GM23338 (cell line): ENCODE results near the gene GNPDA1.

Experiments
- CTCF ChIP-seq, 2 experiments: fragments of 200-600 bp in 1 of 2; sonication (generic) in 1 of 2; conservative IDR thresholded peaks; 2 replicates each; pipeline versions ENCODE4 v1.5.1 to v1.6.1; 2016 to 2017; ENCODE audit warnings: antibody characterized with exemption in 2 of 2, low read depth in 2 of 2, mild to moderate bottlenecking in 2 of 2, moderate library complexity in 1 of 2
- ETS1 ChIP-seq: IDR thresholded peaks from 2 replicates; pipeline ENCODE4 v1.6.1; 2016; ENCODE audit warnings: antibody characterized with exemption
- EZH2phosphoT487 ChIP-seq: fragments of 200-600 bp; sonication (generic); IDR thresholded peaks from one replicate; pipeline ENCODE4 v1.8.1; 2018; ENCODE audit warnings: antibody characterized with exemption; ENCODE audit not compliant: unreplicated experiment
- POLR2AphosphoS5 ChIP-seq: IDR thresholded peaks from 2 replicates; pipeline ENCODE4 v1.6.1; 2016; ENCODE audit warnings: antibody characterized with exemption, low read depth
- REST ChIP-seq: IDR thresholded peaks from one replicate; pipeline ENCODE4 v1.6.1; 2018; ENCODE audit warnings: antibody characterized with exemption; ENCODE audit not compliant: unreplicated experiment

GRCh38 chr5:142053426-142054151 lies 40.8 kb upstream of the GNPDA1 start:
- TF ChIP-seq REST: no peak
- no peak for TF ChIP-seq ETS1
- TF ChIP-seq CTCF (conservative IDR thresholded peaks at IDR 0.05; ENCODE audit: low read depth in 2 of 2): no peak
- no peak for TF ChIP-seq POLR2AphosphoS5
- no peak for TF ChIP-seq EZH2phosphoT487
